Limb (tissue), 2 donors: Measurements from ENCODE around the gene CTSL.
"Not testable (repeated sequence)": the region's sequence is repeated elsewhere in the genome, so short reads cannot be mapped to it uniquely, and the experiment has no call there.

Experiments
- DNase-seq, 2 donors: peaks; one replicate each; pipeline ENCODE4 v3.0.0-alpha.2; 2016; ENCODE audit errors: extremely low spot score in 2 of 2

The CTSL gene

GRCh38 chr9:87720173-87720572 lies 5.7 kb upstream of the CTSL start:
- no peak for DNase-seq

- DNase-seq: no peak
Measured at GRCh38 chr9:87722393-87723088, 3.4 kb upstream of the CTSL start.

GRCh38 chr9:87725356-87725899 lies 491 bp upstream of the CTSL start:
- DNase-seq: no peak

- DNase-seq: no peak
Measured at GRCh38 chr9:87729246-87729645, 3.3 kb downstream of the CTSL start.

- no peak for DNase-seq
Measured at GRCh38 chr9:87731321-87731720, 5.4 kb downstream of the CTSL start.

GRCh38 chr9:87732344-87732743 lies 6.4 kb downstream of the CTSL start:
- DNase-seq: no peak

- no peak for DNase-seq
Measured at GRCh38 chr9:87732756-87733155, 6.8 kb downstream of the CTSL start.

- no peak for DNase-seq
Measured at GRCh38 chr9:87733273-87734052, 7.5 kb downstream of the CTSL start.

- DNase-seq: no peak
Measured at GRCh38 chr9:87734106-87734505, 8.2 kb downstream of the CTSL start.

- DNase-seq: no peak
Measured at GRCh38 chr9:87739546-87739945, 13.6 kb downstream of the CTSL start.

- DNase-seq: no peak
Measured at GRCh38 chr9:87740209-87740608, 14.3 kb downstream of the CTSL start.

- no peak for DNase-seq
Measured at GRCh38 chr9:87741326-87741725, 15.4 kb downstream of the CTSL start.

- DNase-seq: no peak
Measured at GRCh38 chr9:87741891-87742290, 16.0 kb downstream of the CTSL start.

GRCh38 chr9:87742813-87743428 lies 17.0 kb downstream of the CTSL start:
- DNase-seq: no peak

GRCh38 chr9:87744247-87744646 lies 18.3 kb downstream of the CTSL start:
- DNase-seq: not testable (repeated sequence)

- DNase-seq: no peak
Measured at GRCh38 chr9:87746186-87746585, 20.3 kb downstream of the CTSL start.

GRCh38 chr9:87748881-87749280 lies 23.0 kb downstream of the CTSL start:
- no peak for DNase-seq

- DNase-seq: no peak
Measured at GRCh38 chr9:87749335-87750035, 23.6 kb downstream of the CTSL start.

GRCh38 chr9:87750726-87751125 lies 24.8 kb downstream of the CTSL start:
- DNase-seq: no peak

- DNase-seq: no peak
Measured at GRCh38 chr9:87751423-87751822, 25.5 kb downstream of the CTSL start.

GRCh38 chr9:87751868-87752267 lies 25.9 kb downstream of the CTSL start:
- no peak for DNase-seq

- no peak for DNase-seq
Measured at GRCh38 chr9:87753313-87753712, 27.4 kb downstream of the CTSL start.
